OCI-LY3 (cell line): ENCODE measurements around the gene ARHGAP10.
A peak's percentile ranks its signal among the peaks of the same experiment; 100 is the strongest.

Experiments used
- H2AFZ ChIP-seq: fragments of 200-600, 300-600 bp; shearing (Covaris generic); 2 replicates; pipeline ENCODE4 v1.6.0; 2014; ENCODE audit warnings: antibody characterized with exemption, low read depth, low read length
- H3K27ac ChIP-seq: fragments of 200-600, 300-600 bp; sonication (generic); 2 replicates; pipeline ENCODE4 v1.5.1; 2014; ENCODE audit warnings: mild to moderate bottlenecking, low read length, moderate library complexity, mixed read lengths
- H3K27me3 ChIP-seq: fragments of 200-600, 300-600 bp; sonication (generic); 2 replicates; pipeline ENCODE4 v1.6.1; 2014; ENCODE audit warnings: low read depth, low read length, mixed read lengths
- H3K36me3 ChIP-seq: fragments of 200-600, 300-600 bp; sonication (generic); replicated peaks from 2 replicates; pipeline ENCODE3; 2014; ENCODE audit warnings: low read depth, low read length, mixed read lengths
- H3K4me1 ChIP-seq: fragments of 300-600, 200-600 bp; sonication (generic); 2 replicates; pipeline ENCODE4 v1.6.1; 2014; ENCODE audit warnings: low read length, mixed read lengths
- H3K4me2 ChIP-seq: fragments of 200-600, 300-600 bp; sonication (generic); 2 replicates; pipeline ENCODE4 v1.6.1; 2014; ENCODE audit warnings: low read length, mixed read lengths
- H3K4me3 ChIP-seq: fragments of 300-600, 200-600 bp; sonication (generic); 2 replicates; pipeline ENCODE4 v1.5.1; 2014; ENCODE audit warnings: antibody characterized with exemption, mild to moderate bottlenecking, low read length, moderate library complexity
- H3K79me2 ChIP-seq: fragments of 300-600, 200-600 bp; shearing (Covaris generic); 2 replicates; pipeline ENCODE4 v1.6.1; 2014; ENCODE audit warnings: mild to moderate bottlenecking, low read length, mixed read lengths
- H3K9ac ChIP-seq: fragments of 300-600, 200-600 bp; shearing (Covaris generic); 2 replicates; pipeline ENCODE4 v1.6.0; 2014; ENCODE audit warnings: mild to moderate bottlenecking, low read length, moderate library complexity
- H3K9me3 ChIP-seq: fragments of 200-600, 300-600 bp; shearing (Covaris generic); 2 replicates; pipeline ENCODE4 v1.6.1; 2014; ENCODE audit warnings: low read length, mixed read lengths; ENCODE audit not compliant: insufficient read depth
- H4K20me1 ChIP-seq: fragments of 200-600, 300-600 bp; sonication (generic); 2 replicates; pipeline ENCODE4 v1.6.1; 2016; ENCODE audit warnings: low read length, mixed read lengths; ENCODE audit not compliant: insufficient read depth
- CTCF ChIP-seq: fragments of 200-600, 300-600 bp; sonication (generic); IDR thresholded peaks from 2 replicates; pipeline ENCODE4 v1.5.1; 2014; ENCODE audit warnings: antibody characterized with exemption, low read length, low read depth
- EZH2phosphoT487 ChIP-seq: fragments of 200-600 bp; shearing (Covaris generic); IDR thresholded peaks from 2 replicates; pipeline ENCODE4 v1.6.1; 2018; ENCODE audit warnings: antibody characterized with exemption, mixed run types, low read depth

The ARHGAP10 gene

GRCh38 chr4:147789596-147789995 lies 57.7 kb downstream of the ARHGAP10 start:
- H3K79me2 ChIP-seq: peaks cover 33% of the 10 kb centered on the region
- H3K27me3 ChIP-seq: no peaks in the 10 kb centered on the region
- H3K4me2 ChIP-seq: 0 out of 2 replicates have a peak overlapping the region, but pooled peaks have one; percentile 4
- H4K20me1 ChIP-seq: 0 out of 2 replicates have a peak, but pooled peaks cover 3% of the 10 kb centered on the region
- no peaks in the 10 kb centered on the region for H3K9me3 ChIP-seq
- H3K4me3 ChIP-seq: no peak overlapping the region
- no peak overlapping the region for H3K27ac ChIP-seq
- H3K36me3 ChIP-seq: no peaks in the 10 kb centered on the region
- 0 out of 2 replicates have a peak, but pooled peaks have one; percentile 5 for TF ChIP-seq CTCF
- TF ChIP-seq EZH2phosphoT487: no peak
- no peak overlapping the region for H3K9ac ChIP-seq
- H2AFZ ChIP-seq: no peak overlapping the region
- H3K4me1 ChIP-seq: peaks cover 75% of the 10 kb centered on the region

DNA sequence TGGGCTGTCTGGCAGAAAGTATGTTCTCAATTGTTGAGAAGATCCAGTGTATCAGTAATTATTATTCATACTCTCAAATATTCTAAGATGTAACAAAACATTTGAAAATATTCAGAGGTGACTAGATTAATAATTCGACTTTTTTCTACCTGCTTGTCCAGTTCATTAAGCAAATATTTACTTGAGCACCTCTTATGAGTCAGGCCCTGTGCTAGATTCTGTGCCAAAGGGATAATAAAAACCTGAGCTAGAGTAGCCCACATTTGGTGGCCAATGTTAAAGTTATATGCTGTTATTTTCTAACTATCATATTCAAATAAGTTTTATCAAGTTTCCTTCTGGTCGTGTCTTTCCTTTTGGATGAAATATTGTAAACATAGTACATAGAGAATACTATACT lies 58.5 kb downstream of the ARHGAP10 start:
- TF ChIP-seq EZH2phosphoT487 (no peak), CTCF (no peak)
- H3K4me3 ChIP-seq: no peak overlapping the region
- H3K36me3 ChIP-seq: no peaks in the 10 kb centered on the region
- H3K27me3 ChIP-seq: no peaks in the 10 kb centered on the region
- no peak overlapping the region for H3K27ac ChIP-seq
- no peak overlapping the region for H2AFZ ChIP-seq
- no peaks in the 10 kb centered on the region for H3K9me3 ChIP-seq
- 0 out of 2 replicates have a peak, but pooled peaks cover 3% of the 10 kb centered on the region for H4K20me1 ChIP-seq
- peaks cover 78% of the 10 kb centered on the region for H3K4me1 ChIP-seq
- H3K4me2 ChIP-seq: no peak overlapping the region
- H3K9ac ChIP-seq: no peak overlapping the region
- peaks cover 33% of the 10 kb centered on the region for H3K79me2 ChIP-seq

DNA sequence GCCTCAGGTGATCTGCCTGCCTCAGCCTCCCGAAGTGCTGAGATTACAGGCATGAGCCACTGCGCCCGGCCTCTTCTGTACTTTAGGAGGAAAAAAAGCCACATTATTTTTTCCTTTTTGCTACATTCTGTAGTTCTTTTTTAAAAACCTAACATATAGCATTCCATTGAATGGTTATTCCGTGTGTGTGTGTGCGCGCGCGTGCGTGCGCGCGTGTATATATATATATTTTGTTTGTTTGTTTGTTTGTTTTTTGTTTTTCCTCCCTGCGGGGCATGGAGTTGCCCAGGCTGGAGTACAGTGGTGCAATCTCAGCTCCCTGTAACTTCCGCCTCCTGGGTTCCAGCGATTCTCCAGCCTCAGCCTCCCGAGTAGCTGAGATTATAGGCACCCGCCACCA lies 59.5 kb downstream of the ARHGAP10 start:
- H4K20me1 ChIP-seq: 0 out of 2 replicates have a peak, but pooled peaks cover 1% of the 10 kb centered on the region
- peaks cover 69% of the 10 kb centered on the region for H3K4me1 ChIP-seq
- H3K36me3 ChIP-seq: no peaks in the 10 kb centered on the region
- no peak overlapping the region for H3K9ac ChIP-seq
- no peaks in the 10 kb centered on the region for H3K27me3 ChIP-seq
- no peak for TF ChIP-seq CTCF
- TF ChIP-seq EZH2phosphoT487: no peak
- H3K4me3 ChIP-seq: no peak overlapping the region
- H2AFZ ChIP-seq: no peak overlapping the region
- no peak overlapping the region for H3K27ac ChIP-seq
- no peak overlapping the region for H3K4me2 ChIP-seq
- peaks cover 31% of the 10 kb centered on the region for H3K79me2 ChIP-seq
- H3K9me3 ChIP-seq: no peaks in the 10 kb centered on the region

GRCh38 chr4:147791865-147792264 lies 60.0 kb downstream of the ARHGAP10 start:
- TF ChIP-seq CTCF (no peak), EZH2phosphoT487 (no peak)
- H4K20me1 ChIP-seq: no peaks in the 10 kb centered on the region
- no peaks in the 10 kb centered on the region for H3K36me3 ChIP-seq
- H3K9me3 ChIP-seq: no peaks in the 10 kb centered on the region
- no peak overlapping the region for H3K9ac ChIP-seq
- no peaks in the 10 kb centered on the region for H3K27me3 ChIP-seq
- no peak overlapping the region for H3K27ac ChIP-seq
- H2AFZ ChIP-seq: 0 out of 2 replicates have a peak overlapping the region, but pooled peaks have one; percentile 25
- no peak overlapping the region for H3K4me3 ChIP-seq
- peaks cover 64% of the 10 kb centered on the region for H3K4me1 ChIP-seq
- H3K4me2 ChIP-seq: peak overlapping the region; percentile 75
- H3K79me2 ChIP-seq: peaks cover 28% of the 10 kb centered on the region
